ENCODE data around the gene ZNF276. TPM values are rescaled to one million over a fixed set of nuclear protein-coding genes. Genes with fewer than 3 reads are reported as not detected.
A peak's percentile ranks its signal among the peaks of the same experiment; 100 is the strongest.
"Not testable (repeated sequence)": the region's sequence is repeated elsewhere in the genome, so short reads cannot be mapped to it uniquely, and the experiment has no call there.

ZNF276 gene
- total RNA-seq, 1 donor from 2014 or later, result 10.2 TPM

- intact Hi-C loops (cut with DNase I), result loop anchor here (5.0 kb wide), 1 partner anchor 113 kb away; no protein-coding TSS in a partner anchor
- DNase-seq, result peak; percentile 52
Measured at GRCh38 chr16:89749637-89750036, 28.3 kb downstream of the ZNF276 start.

GRCh38 chr16:89759746-89760340 is 38.5 kb downstream of the ZNF276 start:
- intact Hi-C loops (cut with DNase I), result no loop called here
- DNase-seq, result no peak
- no peak for ATAC-seq (ENCODE audit: poor library complexity)

More at GRCh38 chr16:89749637-89750036, 28.3 kb downstream of the ZNF276 start:
- peak; percentile 60 for ATAC-seq (ENCODE audit: poor library complexity)

GRCh38 chr16:89761304-89761922 is 40.1 kb downstream of the ZNF276 start:
- no peak for ATAC-seq (ENCODE audit: poor library complexity)
- no peak for DNase-seq
- intact Hi-C loops (cut with DNase I), result no loop called here

- peak; percentile 70 for ATAC-seq (ENCODE audit: poor library complexity)
- peak; percentile 53 for DNase-seq
- intact Hi-C loops (cut with DNase I), result no loop called here
Measured at GRCh38 chr16:89764711-89765201, 43.4 kb downstream of the ZNF276 start.

- DNase-seq (no peak), ATAC-seq (ENCODE audit: poor library complexity) (no peak)
- intact Hi-C loops (cut with DNase I), result no loop called here
Measured at GRCh38 chr16:89765292-89765830, 44.0 kb downstream of the ZNF276 start.

GRCh38 chr16:89770367-89770766 is 49.0 kb downstream of the ZNF276 start:
- ATAC-seq (ENCODE audit: poor library complexity) (no peak), DNase-seq (no peak)
- intact Hi-C loops (cut with DNase I), result no loop called here

- ATAC-seq (ENCODE audit: poor library complexity) (no peak), DNase-seq (no peak)
- intact Hi-C loops (cut with DNase I), result no loop called here
Measured at GRCh38 chr16:89775223-89775622, 53.9 kb downstream of the ZNF276 start.

GRCh38 chr16:89778211-89778610 is 56.9 kb downstream of the ZNF276 start:
- intact Hi-C loops (cut with DNase I); DNase-seq; ATAC-seq (ENCODE audit: poor library complexity): not testable (repeated sequence)

- intact Hi-C loops (cut with DNase I), result no loop called here
- ATAC-seq (ENCODE audit: poor library complexity) (no peak), DNase-seq (no peak)
Measured at GRCh38 chr16:89779231-89779908, 58.0 kb downstream of the ZNF276 start.

GRCh38 chr16:89779909-89780305 is 58.6 kb downstream of the ZNF276 start:
- ATAC-seq (ENCODE audit: poor library complexity) (no peak), DNase-seq (no peak)
- intact Hi-C loops (cut with DNase I), result no loop called here

- intact Hi-C loops (cut with DNase I), result no loop called here
- ATAC-seq (ENCODE audit: poor library complexity), result no peak
Measured at GRCh38 chr16:89782489-89782888, 61.2 kb downstream of the ZNF276 start.

GRCh38 chr16:89783952-89784351 is 62.6 kb downstream of the ZNF276 start:
- DNase-seq; intact Hi-C loops (cut with DNase I); ATAC-seq (ENCODE audit: poor library complexity): not testable (repeated sequence)

More at GRCh38 chr16:89782489-89782888, 61.2 kb downstream of the ZNF276 start:
- no peak for DNase-seq

GRCh38 chr16:89784406-89784805 is 63.1 kb downstream of the ZNF276 start:
- DNase-seq (no peak), ATAC-seq (ENCODE audit: poor library complexity) (no peak)
- intact Hi-C loops (cut with DNase I), result no loop called here

GRCh38 chr16:89785523-89786155 is 64.3 kb downstream of the ZNF276 start:
- intact Hi-C loops (cut with DNase I), result no loop called here
- ATAC-seq (ENCODE audit: poor library complexity) (no peak), DNase-seq (no peak)

GRCh38 chr16:89786474-89787364 is 65.4 kb downstream of the ZNF276 start:
- intact Hi-C loops (cut with DNase I), result no loop called here
- DNase-seq (no peak), ATAC-seq (ENCODE audit: poor library complexity) (peak; percentile 87)

- intact Hi-C loops (cut with DNase I), result no loop called here
- DNase-seq, result no peak
- no peak for ATAC-seq (ENCODE audit: poor library complexity)
Measured at GRCh38 chr16:89787365-89787805, 66.0 kb downstream of the ZNF276 start.
